Stimulated activated naive CD8-positive, alpha-beta T cell treated with anti-CD3 and anti-CD28 coated beads, Interleukin-15, Interleukin-2, amounts not matched to agents 100 ng/mL and 50 ng/mL, for 24 hours (primary cell): ENCODE data around the gene HSPA8.
"Not testable (repeated sequence)": the region's sequence is repeated elsewhere in the genome, so short reads cannot be mapped to it uniquely, and the experiment has no call there.

ENCODE experiments used
- H3K27ac Mint-ChIP-seq: one replicate; pipeline ENCODE4 v1.8.0; 2021; ENCODE audit warnings: mild to moderate bottlenecking, mixed read lengths
- H3K27me3 Mint-ChIP-seq: one replicate; pipeline ENCODE4 v1.8.0; 2021; ENCODE audit warnings: mixed read lengths
- H3K36me3 Mint-ChIP-seq: one replicate; pipeline ENCODE4 v1.8.0; 2021; ENCODE audit warnings: low read depth, mixed read lengths
- H3K4me1 Mint-ChIP-seq: one replicate; pipeline ENCODE4 v1.8.0; 2021; ENCODE audit warnings: low read depth, mixed read lengths
- H3K4me3 Mint-ChIP-seq: one replicate; pipeline ENCODE4 v1.8.0; 2021; ENCODE audit warnings: mild to moderate bottlenecking, mixed read lengths
- H3K9me3 Mint-ChIP-seq: one replicate; pipeline ENCODE4 v1.8.0; 2021; ENCODE audit warnings: mixed read lengths

The HSPA8 gene

GRCh38 chr11:123060277-123061000 is 1.5 kb downstream of the HSPA8 start:
- Mint-ChIP-seq H3K27ac (peak overlapping the region; percentile 96), H3K4me3 (peak overlapping the region; percentile 90), H3K36me3 (peaks cover 80% of the 10 kb centered on the region), H3K27me3 (no peaks in the 10 kb centered on the region), H3K9me3 (no peaks in the 10 kb centered on the region), H3K4me1 (peaks cover 77% of the 10 kb centered on the region)

GRCh38 chr11:123059041-123059920 is 2.7 kb downstream of the HSPA8 start:
- peak overlapping the region; percentile 90 for H3K4me3 Mint-ChIP-seq
- H3K27me3 Mint-ChIP-seq, H3K9me3 Mint-ChIP-seq: not testable (repeated sequence)
- H3K27ac Mint-ChIP-seq = peak overlapping the region; percentile 96
- H3K36me3 Mint-ChIP-seq = peaks cover 83% of the 10 kb centered on the region
- peaks cover 75% of the 10 kb centered on the region for H3K4me1 Mint-ChIP-seq

GRCh38 chr11:123057661-123058305 is 4.2 kb downstream of the HSPA8 start:
- Mint-ChIP-seq H3K27me3 (no peaks in the 10 kb centered on the region), H3K4me3 (peak overlapping the region; percentile 90), H3K36me3 (peaks cover 84% of the 10 kb centered on the region), H3K27ac (peak overlapping the region; percentile 96), H3K9me3 (no peaks in the 10 kb centered on the region), H3K4me1 (peaks cover 72% of the 10 kb centered on the region)

- Mint-ChIP-seq H3K27ac (peak overlapping the region; percentile 96), H3K4me3 (peak overlapping the region; percentile 90), H3K27me3 (no peaks in the 10 kb centered on the region), H3K36me3 (peaks cover 83% of the 10 kb centered on the region), H3K4me1 (peaks cover 72% of the 10 kb centered on the region), H3K9me3 (no peaks in the 10 kb centered on the region)
Observed at GRCh38 chr11:123056835-123057491, 5.0 kb downstream of the HSPA8 start.

- H3K27me3 Mint-ChIP-seq = no peaks in the 10 kb centered on the region
- no peaks in the 10 kb centered on the region for H3K9me3 Mint-ChIP-seq
- H3K4me3 Mint-ChIP-seq = peak overlapping the region; percentile 90
- peak overlapping the region; percentile 96 for H3K27ac Mint-ChIP-seq
- peaks cover 62% of the 10 kb centered on the region for H3K4me1 Mint-ChIP-seq
- H3K36me3 Mint-ChIP-seq = peaks cover 67% of the 10 kb centered on the region
Observed at GRCh38 chr11:123055191-123055901, 6.6 kb downstream of the HSPA8 start.

- Mint-ChIP-seq H3K27ac (peak overlapping the region; percentile 63), H3K27me3 (no peaks in the 10 kb centered on the region), H3K9me3 (no peaks in the 10 kb centered on the region), H3K4me3 (peak overlapping the region; percentile 35), H3K4me1 (peaks cover 53% of the 10 kb centered on the region), H3K36me3 (peaks cover 58% of the 10 kb centered on the region)
Observed at GRCh38 chr11:123054301-123055065, 7.5 kb downstream of the HSPA8 start.

GRCh38 chr11:123052901-123053721 is 8.8 kb downstream of the HSPA8 start:
- H3K27me3 Mint-ChIP-seq = no peaks in the 10 kb centered on the region
- H3K9me3 Mint-ChIP-seq = no peaks in the 10 kb centered on the region
- H3K4me1 Mint-ChIP-seq = peaks cover 39% of the 10 kb centered on the region
- H3K27ac Mint-ChIP-seq = peak overlapping the region; percentile 33
- H3K4me3 Mint-ChIP-seq = no peak overlapping the region
- peaks cover 45% of the 10 kb centered on the region for H3K36me3 Mint-ChIP-seq

GRCh38 chr11:123051634-123052033 is 10.3 kb downstream of the HSPA8 start:
- Mint-ChIP-seq H3K4me3 (no peak overlapping the region), H3K27ac (no peak overlapping the region), H3K9me3 (no peaks in the 10 kb centered on the region), H3K4me1 (peaks cover 25% of the 10 kb centered on the region), H3K27me3 (no peaks in the 10 kb centered on the region), H3K36me3 (peaks cover 30% of the 10 kb centered on the region)

- no peaks in the 10 kb centered on the region for H3K9me3 Mint-ChIP-seq
- no peak overlapping the region for H3K4me3 Mint-ChIP-seq
- peaks cover 20% of the 10 kb centered on the region for H3K4me1 Mint-ChIP-seq
- H3K36me3 Mint-ChIP-seq = peaks cover 25% of the 10 kb centered on the region
- no peaks in the 10 kb centered on the region for H3K27me3 Mint-ChIP-seq
- no peak overlapping the region for H3K27ac Mint-ChIP-seq
Observed at GRCh38 chr11:123051146-123051545, 10.8 kb downstream of the HSPA8 start.

- H3K27ac Mint-ChIP-seq = no peak overlapping the region
- no peaks in the 10 kb centered on the region for H3K9me3 Mint-ChIP-seq
- no peak overlapping the region for H3K4me3 Mint-ChIP-seq
- no peaks in the 10 kb centered on the region for H3K4me1 Mint-ChIP-seq
- H3K36me3 Mint-ChIP-seq = no peaks in the 10 kb centered on the region
- no peaks in the 10 kb centered on the region for H3K27me3 Mint-ChIP-seq
Observed at GRCh38 chr11:123047947-123048293, 14.0 kb downstream of the HSPA8 start.

- Mint-ChIP-seq H3K4me3 (no peak overlapping the region), H3K27ac (no peak overlapping the region), H3K36me3 (no peaks in the 10 kb centered on the region), H3K27me3 (no peaks in the 10 kb centered on the region), H3K4me1 (no peaks in the 10 kb centered on the region), H3K9me3 (no peaks in the 10 kb centered on the region)
Observed at GRCh38 chr11:123047266-123047946, 14.5 kb downstream of the HSPA8 start.

- H3K4me1 Mint-ChIP-seq = no peaks in the 10 kb centered on the region
- no peak overlapping the region for H3K4me3 Mint-ChIP-seq
- H3K9me3 Mint-ChIP-seq = no peaks in the 10 kb centered on the region
- no peak overlapping the region for H3K27ac Mint-ChIP-seq
- no peaks in the 10 kb centered on the region for H3K27me3 Mint-ChIP-seq
- H3K36me3 Mint-ChIP-seq = no peaks in the 10 kb centered on the region
Observed at GRCh38 chr11:123046473-123047259, 15.3 kb downstream of the HSPA8 start.
